Central memory CD8-positive, alpha-beta T cell (primary cell): Measurements from ENCODE around the gene ALMS1.
"Not testable (repeated sequence)": the region's sequence is repeated elsewhere in the genome, so short reads cannot be mapped to it uniquely, and the experiment has no call there.

ENCODE experiments used
- ATAC-seq: fragments of 150-1000 bp; cut with Tn5 transposase; replicated peaks from 2 replicates; pipeline ENCODE4 v1.10.0; 2022; ENCODE audit warnings: mild to moderate bottlenecking, moderate FRiP score, moderate number of reproducible peaks; ENCODE audit not compliant: poor library complexity, severe bottlenecking; ENCODE audit errors: extremely low read depth
- DNase-seq, 2 donors: peaks; one replicate each; pipeline ENCODE4 v3.0.0; 2021; ENCODE audit warnings: low spot score in 2 of 2
- H3K27ac Mint-ChIP-seq: one replicate; pipeline ENCODE4 v1.8.0; 2022; ENCODE audit warnings: low read depth, mild to moderate bottlenecking, moderate library complexity, mixed read lengths
- H3K27me3 Mint-ChIP-seq: one replicate; pipeline ENCODE4 v1.8.0; 2022; ENCODE audit warnings: mixed read lengths
- H3K36me3 Mint-ChIP-seq: one replicate; pipeline ENCODE4 v1.8.0; 2022; ENCODE audit warnings: mild to moderate bottlenecking, moderate library complexity, mixed read lengths; ENCODE audit not compliant: insufficient read depth
- H3K4me1 Mint-ChIP-seq: one replicate; pipeline ENCODE4 v1.8.0; 2022; ENCODE audit warnings: mixed read lengths
- H3K4me3 Mint-ChIP-seq: one replicate; pipeline ENCODE4 v1.8.0; 2022; ENCODE audit warnings: mild to moderate bottlenecking, moderate library complexity, mixed read lengths
- H3K9me3 Mint-ChIP-seq: one replicate; pipeline ENCODE4 v1.8.0; 2022; ENCODE audit warnings: mixed read lengths

The ALMS1 gene

DNA sequence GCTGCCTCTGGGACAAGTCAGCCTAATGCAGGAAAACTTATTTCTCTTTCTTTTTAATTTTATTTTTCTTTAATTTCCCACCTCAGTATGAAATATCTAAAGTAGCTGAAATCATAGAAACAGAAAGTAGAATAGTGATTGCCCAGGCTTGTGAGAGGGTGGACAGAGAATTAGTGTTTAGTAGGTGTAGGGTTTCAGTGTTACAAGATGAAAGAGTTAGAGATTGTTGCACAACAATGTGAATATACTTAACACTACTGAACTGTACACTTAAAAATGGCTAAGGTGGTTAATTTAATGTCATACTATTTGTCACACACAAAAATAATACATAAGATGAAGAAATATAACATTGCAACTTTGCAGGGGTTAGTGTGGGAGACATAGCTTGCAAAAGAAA is 175.8 kb downstream of the ALMS1 start:
- Mint-ChIP-seq H3K27ac (no peak overlapping the region), H3K4me3 (no peak overlapping the region), H3K9me3 (no peaks in the 10 kb centered on the region), H3K27me3 (no peaks in the 10 kb centered on the region), H3K4me1 (no peaks in the 10 kb centered on the region), H3K36me3 (peaks cover 8% of the 10 kb centered on the region)
- ATAC-seq (no peak), DNase-seq (no peak)

DNA sequence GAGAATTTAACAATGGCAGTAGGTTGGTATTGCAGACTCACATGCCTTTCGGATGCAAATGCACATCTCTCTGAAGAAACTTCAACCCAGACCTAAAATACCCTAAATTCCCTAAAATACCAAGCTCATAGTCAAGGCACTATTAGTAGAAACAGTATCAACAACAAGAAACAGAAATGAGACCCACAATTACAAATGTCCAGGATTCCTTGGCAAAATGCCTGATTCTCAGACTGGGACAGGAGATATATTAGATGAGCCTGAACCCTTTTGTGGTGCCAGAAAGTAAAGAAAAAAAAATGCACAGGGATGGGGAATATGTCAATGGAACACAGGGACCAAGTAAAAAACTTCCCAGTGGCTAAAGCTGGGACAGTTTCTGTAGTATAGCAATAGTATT is 179.3 kb downstream of the ALMS1 start:
- H3K27ac Mint-ChIP-seq, result no peak overlapping the region
- no peak overlapping the region for H3K4me3 Mint-ChIP-seq
- ATAC-seq (no peak), DNase-seq (no peak)
- no peaks in the 10 kb centered on the region for H3K27me3 Mint-ChIP-seq
- peaks cover 3% of the 10 kb centered on the region for H3K36me3 Mint-ChIP-seq
- H3K4me1 Mint-ChIP-seq, result no peaks in the 10 kb centered on the region
- no peaks in the 10 kb centered on the region for H3K9me3 Mint-ChIP-seq

DNA sequence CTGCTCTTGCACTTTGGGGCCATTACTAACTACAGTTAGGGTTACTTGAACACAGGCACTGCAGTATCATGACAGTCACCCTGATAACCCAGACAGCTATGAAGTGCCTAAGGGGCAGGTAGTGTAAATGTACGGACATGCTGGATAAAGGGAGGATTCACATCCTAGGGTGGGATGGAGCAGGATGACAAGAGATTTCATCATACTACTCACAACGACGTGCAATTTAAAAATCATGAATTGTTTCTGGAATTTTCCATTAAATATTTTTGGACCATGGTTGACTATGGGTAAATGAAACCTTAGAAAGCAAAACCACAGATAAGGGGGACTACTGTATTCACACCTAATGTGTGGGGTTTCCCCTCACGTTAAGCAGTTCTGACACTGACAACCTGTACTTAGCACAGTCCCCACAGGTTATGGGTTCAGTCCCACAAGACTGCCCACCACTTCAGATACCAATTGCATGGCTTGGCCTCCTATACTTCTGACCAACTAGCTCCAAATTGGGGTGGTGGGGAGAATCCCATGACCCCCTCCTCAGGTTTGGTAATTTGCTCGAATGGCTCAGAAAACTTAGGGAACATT is 180.7 kb downstream of the ALMS1 start:
- ATAC-seq (no peak), DNase-seq (no peak)
- Mint-ChIP-seq H3K36me3 (peaks cover 3% of the 10 kb centered on the region), H3K27me3 (no peaks in the 10 kb centered on the region), H3K4me1 (no peaks in the 10 kb centered on the region), H3K4me3 (no peak overlapping the region), H3K9me3 (no peaks in the 10 kb centered on the region), H3K27ac (no peak overlapping the region)

DNA sequence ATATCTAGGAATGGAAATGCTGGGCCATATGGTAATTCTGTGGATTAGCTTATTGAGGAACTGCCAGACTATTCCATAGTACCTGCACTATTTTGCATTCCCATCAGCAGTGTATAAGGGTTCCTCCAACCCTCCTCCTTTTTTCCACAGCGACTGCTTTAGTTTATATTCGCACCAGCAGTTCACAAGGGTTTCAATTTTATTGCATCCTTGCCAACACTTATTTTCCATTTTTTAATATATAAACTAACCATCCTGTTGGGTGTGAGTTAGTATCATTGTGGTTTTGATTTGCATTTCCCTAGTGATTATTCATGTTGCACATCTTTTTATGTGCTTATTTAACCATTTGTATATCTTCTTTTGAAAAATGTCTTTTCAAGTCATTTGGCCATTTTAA is 189.6 kb downstream of the ALMS1 start:
- ATAC-seq, result no peak
- Mint-ChIP-seq H3K4me3 (no peak overlapping the region), H3K4me1 (no peaks in the 10 kb centered on the region), H3K36me3 (peaks cover 1% of the 10 kb centered on the region), H3K27ac (no peak overlapping the region), H3K9me3 (peaks cover 9% of the 10 kb centered on the region), H3K27me3 (no peaks in the 10 kb centered on the region)
- DNase-seq, result no peak

DNA sequence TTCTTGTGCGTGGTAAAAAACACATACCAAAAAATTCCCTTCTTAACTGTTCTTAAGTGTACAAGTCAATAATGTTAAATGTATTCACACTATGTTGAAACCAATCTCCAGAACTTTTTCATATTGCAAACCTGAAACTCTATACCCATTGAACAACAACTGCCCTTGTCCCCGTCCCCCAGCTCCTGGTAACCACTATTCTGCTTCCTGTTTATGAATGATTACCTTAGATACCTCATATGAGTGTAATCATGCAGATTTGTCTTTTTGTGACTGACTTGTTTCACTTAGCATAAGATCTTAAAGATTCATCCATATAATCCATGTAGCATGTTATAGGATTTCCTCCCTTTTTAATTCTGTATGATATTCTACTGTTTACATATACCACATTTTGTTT is 196.7 kb downstream of the ALMS1 start:
- Mint-ChIP-seq H3K4me3 (no peak overlapping the region), H3K9me3 (peaks cover 12% of the 10 kb centered on the region), H3K27me3 (no peaks in the 10 kb centered on the region), H3K27ac (no peak overlapping the region), H3K36me3 (peaks cover 1% of the 10 kb centered on the region), H3K4me1 (peaks cover 5% of the 10 kb centered on the region)
- ATAC-seq (no peak), DNase-seq (no peak)

DNA sequence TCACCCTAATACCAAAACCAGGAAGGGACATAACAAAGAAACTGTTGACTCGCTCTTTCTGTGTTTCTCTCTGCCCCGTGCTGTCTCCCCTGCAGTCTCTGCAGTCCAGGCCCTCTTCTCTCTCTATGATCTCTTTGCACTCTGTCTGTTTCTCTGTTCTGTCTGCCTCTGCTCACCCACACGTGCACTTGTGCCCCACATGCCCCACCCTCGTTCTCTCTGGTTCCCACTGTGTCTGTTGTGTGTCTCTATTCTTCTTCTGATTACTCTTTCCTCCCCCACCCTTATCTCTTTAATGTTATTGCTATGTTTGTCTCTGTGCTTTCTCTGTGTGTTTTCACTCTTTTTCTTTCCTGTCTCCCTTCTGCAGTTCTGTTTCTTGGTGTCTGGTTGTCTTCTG is 202.5 kb downstream of the ALMS1 start:
- Mint-ChIP-seq H3K36me3 (no peaks in the 10 kb centered on the region), H3K4me3 (no peak overlapping the region), H3K4me1 (peaks cover 6% of the 10 kb centered on the region), H3K9me3 (no peaks in the 10 kb centered on the region), H3K27ac (no peak overlapping the region), H3K27me3 (no peaks in the 10 kb centered on the region)
- ATAC-seq (no peak), DNase-seq (no peak)

DNA sequence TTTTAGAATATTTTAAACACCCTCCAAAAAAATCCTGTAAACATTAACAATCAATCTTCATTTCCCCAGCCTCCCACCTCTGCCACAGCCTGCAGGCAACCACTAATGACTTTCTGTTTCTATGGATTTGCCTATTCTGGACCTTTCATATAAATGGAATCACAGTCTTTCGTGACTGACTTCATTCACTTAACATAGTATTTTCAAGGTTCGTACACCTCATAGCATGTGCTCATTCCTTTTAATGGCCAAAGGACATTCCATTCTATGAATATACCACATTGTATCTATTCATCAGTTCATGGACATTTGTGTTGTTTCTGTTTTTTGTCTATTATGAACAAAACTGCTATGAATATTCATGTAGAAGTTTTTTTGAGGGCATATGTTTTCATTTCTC is 208.0 kb downstream of the ALMS1 start:
- no peaks in the 10 kb centered on the region for H3K9me3 Mint-ChIP-seq
- no peak overlapping the region for H3K4me3 Mint-ChIP-seq
- H3K36me3 Mint-ChIP-seq, result peaks cover 5% of the 10 kb centered on the region
- no peak overlapping the region for H3K27ac Mint-ChIP-seq
- no peak for DNase-seq
- ATAC-seq, result no peak
- no peaks in the 10 kb centered on the region for H3K27me3 Mint-ChIP-seq
- H3K4me1 Mint-ChIP-seq, result no peaks in the 10 kb centered on the region

DNA sequence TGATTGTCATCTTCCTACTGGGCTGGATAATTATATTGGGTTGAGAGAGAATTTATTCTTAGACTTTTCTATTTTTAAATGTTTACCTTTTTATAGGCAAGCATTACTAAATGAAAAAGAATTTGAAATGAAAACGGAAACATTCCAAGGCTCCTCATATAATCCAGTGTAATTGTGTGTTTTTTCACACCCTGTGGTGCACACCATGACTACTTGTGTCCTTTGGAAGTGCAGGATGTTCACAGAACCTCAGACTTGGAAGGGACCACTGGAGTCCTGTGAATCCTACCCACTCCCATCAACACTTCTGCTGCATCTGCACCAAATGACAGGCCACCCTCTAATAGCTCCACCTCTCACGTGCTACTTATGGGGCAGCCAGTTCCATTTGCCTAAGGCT is 208.6 kb downstream of the ALMS1 start:
- Mint-ChIP-seq H3K36me3 (peaks cover 5% of the 10 kb centered on the region), H3K4me3 (no peak overlapping the region), H3K27ac (no peak overlapping the region), H3K9me3 (no peaks in the 10 kb centered on the region), H3K27me3 (no peaks in the 10 kb centered on the region), H3K4me1 (no peaks in the 10 kb centered on the region)
- no peak for DNase-seq
- no peak for ATAC-seq

DNA sequence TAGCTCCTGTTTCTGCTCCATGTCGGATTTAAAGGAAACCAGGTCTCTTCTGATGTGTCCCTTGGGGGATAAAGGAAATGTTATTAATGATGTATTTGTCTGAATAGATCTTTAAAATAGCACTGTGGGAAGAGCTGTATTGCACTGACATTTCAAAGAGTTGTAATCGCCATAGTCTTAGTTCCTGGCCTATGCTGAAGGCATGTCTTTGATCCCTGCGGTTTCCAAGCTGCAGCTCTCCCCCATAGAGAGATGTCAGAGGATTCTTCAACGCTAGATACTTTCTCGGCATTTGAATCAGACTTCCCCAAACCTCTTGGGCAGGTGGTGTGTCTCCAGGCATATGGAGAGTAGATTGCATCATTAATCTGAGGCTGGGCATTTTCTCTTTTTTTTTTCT is 216.1 kb downstream of the ALMS1 start:
- no peak overlapping the region for H3K4me3 Mint-ChIP-seq
- no peaks in the 10 kb centered on the region for H3K9me3 Mint-ChIP-seq
- no peaks in the 10 kb centered on the region for H3K4me1 Mint-ChIP-seq
- no peak overlapping the region for H3K27ac Mint-ChIP-seq
- no peaks in the 10 kb centered on the region for H3K27me3 Mint-ChIP-seq
- no peak for DNase-seq
- peaks cover 17% of the 10 kb centered on the region for H3K36me3 Mint-ChIP-seq
- no peak for ATAC-seq

DNA sequence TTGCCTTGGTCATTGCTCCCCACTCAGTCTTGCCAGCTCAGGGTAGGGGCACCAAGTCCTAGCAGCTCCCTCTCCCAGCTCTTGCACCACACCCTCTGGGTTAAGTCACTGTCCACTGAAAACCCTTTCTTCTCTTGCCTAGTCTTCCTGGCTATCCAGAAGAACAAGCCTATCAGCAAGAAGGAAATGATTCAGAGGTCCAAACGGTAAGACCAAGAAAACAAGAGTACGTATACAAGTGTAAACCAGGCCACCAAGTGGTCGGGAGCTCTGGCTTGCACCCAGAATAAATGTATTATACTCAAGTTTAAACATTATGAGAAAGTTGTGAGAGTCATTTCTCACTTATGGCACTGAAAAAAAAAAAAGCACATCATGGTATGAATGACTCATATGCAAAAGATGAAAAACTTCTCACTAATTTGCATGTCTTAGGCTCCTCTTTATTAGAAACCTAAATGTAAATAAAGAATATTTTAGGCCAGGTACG is 217.5 kb downstream of the ALMS1 start:
- not testable (repeated sequence) for H3K4me3 Mint-ChIP-seq, H3K4me1 Mint-ChIP-seq, H3K27ac Mint-ChIP-seq, ATAC-seq, H3K27me3 Mint-ChIP-seq, DNase-seq, H3K9me3 Mint-ChIP-seq
- peaks cover 19% of the 10 kb centered on the region for H3K36me3 Mint-ChIP-seq

DNA sequence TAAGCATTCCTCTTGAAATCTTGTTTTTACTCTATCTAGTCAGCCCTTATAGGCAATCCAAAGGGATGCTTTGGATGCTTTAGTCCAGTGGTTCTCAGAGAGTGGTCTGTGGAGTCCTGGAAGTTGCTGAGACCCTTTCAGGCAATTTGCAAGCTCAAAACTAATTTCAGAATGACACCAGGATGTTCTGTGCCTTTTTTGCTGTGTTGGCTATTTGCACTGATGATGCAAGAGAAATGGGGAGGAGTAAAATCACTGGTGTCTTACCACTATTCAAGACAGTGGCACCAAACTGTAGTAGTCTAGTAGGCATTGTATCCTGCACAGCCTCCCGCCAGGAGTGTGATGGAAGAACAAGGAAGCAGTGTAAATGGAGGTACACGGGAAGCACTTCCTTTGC is 219.0 kb downstream of the ALMS1 start:
- not testable (repeated sequence) for H3K4me3 Mint-ChIP-seq, H3K27ac Mint-ChIP-seq
- peaks cover 15% of the 10 kb centered on the region for H3K36me3 Mint-ChIP-seq

DNA sequence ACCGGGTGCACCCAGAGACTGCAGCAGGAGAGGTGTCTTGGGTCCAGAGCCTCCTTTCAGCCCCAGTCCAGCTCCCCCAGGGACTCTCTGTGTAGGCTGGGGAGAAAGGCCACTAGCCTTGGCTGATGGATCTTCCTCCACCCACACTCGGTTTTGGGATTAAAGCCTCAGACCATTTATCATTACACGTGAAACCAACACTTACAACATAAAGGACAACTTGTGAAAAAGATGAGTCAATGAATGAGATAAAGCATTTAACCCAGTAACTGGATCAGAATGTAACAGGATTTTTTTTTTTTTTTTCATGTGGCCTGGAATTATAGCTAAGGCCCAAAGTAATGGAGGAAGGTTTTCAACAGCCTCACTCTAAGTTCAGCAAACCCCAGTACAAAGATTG is 224.5 kb downstream of the ALMS1 start:
- Mint-ChIP-seq H3K4me1 (no peaks in the 10 kb centered on the region), H3K27me3 (no peaks in the 10 kb centered on the region), H3K36me3 (peaks cover 9% of the 10 kb centered on the region), H3K27ac (no peak overlapping the region), H3K4me3 (no peak overlapping the region), H3K9me3 (no peaks in the 10 kb centered on the region)
- no peak for DNase-seq
- no peak for ATAC-seq

More for the DNA sequence above, 219.0 kb downstream of the ALMS1 start:
- not testable (repeated sequence) for H3K4me1 Mint-ChIP-seq, ATAC-seq, DNase-seq, H3K27me3 Mint-ChIP-seq, H3K9me3 Mint-ChIP-seq

DNA sequence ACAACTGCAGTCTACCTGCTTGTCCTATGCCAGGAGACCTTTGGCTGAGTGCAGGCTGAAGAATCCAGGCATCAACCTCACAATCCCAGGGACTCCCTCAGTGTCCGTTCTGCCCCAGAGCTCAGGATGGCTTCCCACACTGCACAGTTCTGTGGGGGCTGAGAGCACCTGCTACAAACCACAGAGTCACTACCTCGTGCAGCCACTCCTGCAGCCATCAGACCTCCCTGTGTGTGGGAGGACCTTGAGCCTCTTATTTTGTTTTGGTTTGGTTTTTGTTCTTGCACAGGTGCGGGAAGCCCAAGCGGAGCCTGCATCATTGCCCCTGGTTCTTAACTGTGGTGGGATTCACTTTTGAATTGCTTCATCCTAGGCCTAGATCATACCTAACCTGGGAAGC is 225.6 kb downstream of the ALMS1 start:
- H3K36me3 Mint-ChIP-seq, result peaks cover 5% of the 10 kb centered on the region
- H3K4me1 Mint-ChIP-seq, result no peaks in the 10 kb centered on the region
- no peak overlapping the region for H3K27ac Mint-ChIP-seq
- no peak overlapping the region for H3K4me3 Mint-ChIP-seq
- DNase-seq (no peak), ATAC-seq (no peak)
- H3K27me3 Mint-ChIP-seq, result no peaks in the 10 kb centered on the region
- H3K9me3 Mint-ChIP-seq, result no peaks in the 10 kb centered on the region

DNA sequence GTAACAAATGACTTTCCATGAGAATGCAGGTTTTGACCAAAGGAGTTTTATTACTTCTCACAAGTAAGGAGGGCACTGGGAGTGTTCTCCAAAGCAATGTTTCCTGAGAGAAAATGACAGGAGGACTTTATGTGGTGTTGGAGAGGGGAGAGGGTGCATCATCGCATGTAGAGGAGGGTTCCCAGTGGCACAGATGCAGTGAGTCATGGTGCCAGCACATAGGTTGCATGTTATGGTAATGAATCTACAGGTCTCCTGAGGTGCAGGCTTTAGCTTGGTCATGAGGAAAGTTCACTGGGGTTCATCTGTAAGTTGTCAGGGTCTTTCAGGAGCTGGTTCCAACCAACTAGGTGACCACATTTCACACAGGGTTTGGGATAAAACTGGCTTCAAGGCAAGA is 226.2 kb downstream of the ALMS1 start:
- no peak for ATAC-seq
- Mint-ChIP-seq H3K4me1 (no peaks in the 10 kb centered on the region), H3K27me3 (no peaks in the 10 kb centered on the region), H3K9me3 (no peaks in the 10 kb centered on the region), H3K4me3 (no peak overlapping the region), H3K27ac (no peak overlapping the region), H3K36me3 (peaks cover 5% of the 10 kb centered on the region)
- no peak for DNase-seq
